Brain microvascular endothelial cell (primary cell): ENCODE results near the gene DUSP23.

ENCODE experiments used
- DNase-seq: peaks from one replicate; pipeline ENCODE4 v3.0.0-alpha.2; 2020
- H3K27ac ChIP-seq: fragments of 250-450 bp; sonication (Bioruptor Pico); 2 replicates; pipeline ENCODE4 v1.5.1; 2020; ENCODE audit warnings: mild to moderate bottlenecking, moderate library complexity
- H3K27me3 ChIP-seq: fragments of 250-450 bp; sonication (Bioruptor Pico); replicated peaks from 2 replicates; pipeline ENCODE4 v1.5.1; 2020; ENCODE audit warnings: mild to moderate bottlenecking
- H3K36me3 ChIP-seq: fragments of 250-450 bp; sonication (Bioruptor Pico); replicated peaks from 2 replicates; pipeline ENCODE4 v1.5.1; 2020; ENCODE audit warnings: mild to moderate bottlenecking
- H3K4me3 ChIP-seq: 2 replicates; pipeline ENCODE4 v1.5.1; 2011; ENCODE audit warnings: low read depth, mild to moderate bottlenecking, control low read depth, low read length, moderate library complexity
- in situ Hi-C: cut with HindIII; loops from 2 replicates; pipeline ENCODE4 v1.10.0; 2017; ENCODE audit warnings: low sequenced_read_pairs, low pct_ligation_motif_present
- TF ChIP-seq, protein P1 (sequence below): IDR thresholded peaks from 2 replicates; pipeline ENCODE4 v1.5.1; 2011; ENCODE audit warnings: low read depth, mild to moderate bottlenecking, moderate library complexity, low read length, control low read depth, inconsistent platforms; ENCODE audit errors: missing control alignments

The DUSP23 gene

GRCh38 chr1:159815926-159816325 lies 35.2 kb downstream of the DUSP23 start:
- in situ Hi-C loops: no loop called here
- no peak overlapping the region for H3K4me3 ChIP-seq
- no peaks in the 10 kb centered on the region for H3K36me3 ChIP-seq
- no peaks in the 10 kb centered on the region for H3K27me3 ChIP-seq
- DNase-seq: no peak
- H3K27ac ChIP-seq: no peak overlapping the region
- TF ChIP-seq, protein P1, sequence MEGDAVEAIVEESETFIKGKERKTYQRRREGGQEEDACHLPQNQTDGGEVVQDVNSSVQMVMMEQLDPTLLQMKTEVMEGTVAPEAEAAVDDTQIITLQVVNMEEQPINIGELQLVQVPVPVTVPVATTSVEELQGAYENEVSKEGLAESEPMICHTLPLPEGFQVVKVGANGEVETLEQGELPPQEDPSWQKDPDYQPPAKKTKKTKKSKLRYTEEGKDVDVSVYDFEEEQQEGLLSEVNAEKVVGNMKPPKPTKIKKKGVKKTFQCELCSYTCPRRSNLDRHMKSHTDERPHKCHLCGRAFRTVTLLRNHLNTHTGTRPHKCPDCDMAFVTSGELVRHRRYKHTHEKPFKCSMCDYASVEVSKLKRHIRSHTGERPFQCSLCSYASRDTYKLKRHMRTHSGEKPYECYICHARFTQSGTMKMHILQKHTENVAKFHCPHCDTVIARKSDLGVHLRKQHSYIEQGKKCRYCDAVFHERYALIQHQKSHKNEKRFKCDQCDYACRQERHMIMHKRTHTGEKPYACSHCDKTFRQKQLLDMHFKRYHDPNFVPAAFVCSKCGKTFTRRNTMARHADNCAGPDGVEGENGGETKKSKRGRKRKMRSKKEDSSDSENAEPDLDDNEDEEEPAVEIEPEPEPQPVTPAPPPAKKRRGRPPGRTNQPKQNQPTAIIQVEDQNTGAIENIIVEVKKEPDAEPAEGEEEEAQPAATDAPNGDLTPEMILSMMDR: no peak

- Histone ChIP-seq H3K4me3 (no peak overlapping the region), H3K36me3 (no peaks in the 10 kb centered on the region), H3K27ac (no peak overlapping the region), H3K27me3 (peaks cover 2% of the 10 kb centered on the region)
- DNase-seq: peak; percentile 25
- TF ChIP-seq, protein P1: no peak
- in situ Hi-C loops: no loop called here
These were observed 36.7 kb downstream of the DUSP23 start for GRCh38 chr1:159817276-159818041.

DNA sequence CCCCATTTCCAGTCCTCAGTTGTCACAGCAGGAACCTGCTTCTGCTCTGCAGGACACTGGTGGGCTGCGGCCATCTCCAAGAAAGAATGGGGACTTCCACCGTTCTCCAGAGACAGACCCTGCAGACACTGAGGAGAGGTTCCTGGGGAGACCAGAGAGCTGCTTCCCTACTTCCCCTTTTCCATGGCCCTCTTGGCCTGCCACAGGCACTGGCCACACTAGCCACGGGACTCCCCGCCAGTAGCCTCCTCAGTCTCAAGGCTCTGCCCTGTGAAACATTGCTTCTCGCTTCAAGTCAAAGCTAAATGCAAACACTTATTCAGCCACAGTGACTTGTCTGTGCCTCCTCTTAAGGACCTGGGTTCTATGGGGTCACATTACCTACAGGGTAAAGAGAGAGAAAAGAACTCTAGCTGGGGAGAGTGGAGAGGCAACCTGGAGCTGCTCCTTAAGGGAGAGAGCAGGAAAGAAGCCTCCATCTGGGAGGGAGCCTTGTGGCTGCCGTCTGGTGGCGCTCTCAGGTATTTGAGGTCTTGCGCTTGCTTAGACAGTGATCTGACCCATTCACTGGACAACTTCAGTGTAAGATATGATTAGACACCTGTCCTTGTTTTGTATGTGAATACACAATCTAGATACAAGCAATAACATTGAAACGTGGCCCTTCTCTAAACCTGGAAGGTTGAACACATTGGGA lies 40.6 kb downstream of the DUSP23 start:
- in situ Hi-C loops: no loop called here
- Histone ChIP-seq H3K36me3 (no peaks in the 10 kb centered on the region), H3K27me3 (peaks cover 2% of the 10 kb centered on the region), H3K4me3 (no peak overlapping the region), H3K27ac (no peak overlapping the region)
- TF ChIP-seq, protein P1: no peak
- no peak for DNase-seq

DNA sequence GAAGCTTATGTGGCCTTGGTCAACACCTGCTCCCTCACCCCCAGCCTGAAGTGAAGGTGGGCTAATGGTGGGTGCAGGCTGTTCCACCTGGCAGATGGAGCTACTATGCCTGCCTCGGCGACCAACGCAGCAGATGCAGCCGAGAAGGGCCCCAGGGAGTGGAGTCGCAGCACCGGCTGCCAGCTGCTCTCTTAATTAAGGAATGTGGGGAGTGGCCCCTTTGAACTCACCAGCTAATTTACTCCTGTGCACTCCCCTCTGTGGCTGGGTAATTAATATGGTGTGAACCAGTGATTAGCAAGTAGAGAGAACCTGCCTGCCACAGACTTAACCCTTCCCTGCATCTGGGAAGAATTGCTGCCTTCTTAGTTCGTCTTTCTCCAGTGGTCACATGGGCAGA lies 42.6 kb downstream of the DUSP23 start:
- Histone ChIP-seq H3K36me3 (no peaks in the 10 kb centered on the region), H3K4me3 (no peak overlapping the region), H3K27me3 (peaks cover 2% of the 10 kb centered on the region), H3K27ac (no peak overlapping the region)
- TF ChIP-seq, protein P1: no peak
- no peak for DNase-seq
- in situ Hi-C loops: no loop called here

DNA sequence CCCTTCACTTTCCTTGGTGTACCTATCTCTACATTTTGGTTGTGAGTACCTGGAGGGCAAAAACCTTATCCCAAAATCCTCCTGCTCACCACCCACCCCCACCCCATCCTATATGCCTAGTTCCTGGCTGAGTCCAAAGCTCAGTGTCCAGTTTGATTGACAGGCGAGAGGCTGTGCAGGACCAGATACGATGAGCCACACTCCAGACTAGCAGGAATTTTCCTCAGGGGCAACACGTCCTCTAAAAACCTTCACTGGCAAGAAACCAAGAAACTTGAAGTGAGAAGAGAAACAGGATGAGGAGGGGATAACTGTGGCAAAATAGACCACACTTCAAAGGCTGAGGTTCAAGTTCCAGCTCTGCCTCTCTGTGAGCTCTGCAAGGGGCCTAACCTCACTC lies 44.8 kb downstream of the DUSP23 start:
- H3K4me3 ChIP-seq: no peak overlapping the region
- TF ChIP-seq, protein P1: no peak
- in situ Hi-C loops: no loop called here
- peaks cover 2% of the 10 kb centered on the region for H3K27me3 ChIP-seq
- DNase-seq: no peak
- H3K27ac ChIP-seq: no peak overlapping the region
- H3K36me3 ChIP-seq: no peaks in the 10 kb centered on the region
